Dedifferentiated amniotic fluid mesenchymal stem cell (primary cell): ENCODE measurements around the gene FOXN3.
"Not testable (repeated sequence)": the region's sequence is repeated elsewhere in the genome, so short reads cannot be mapped to it uniquely, and the experiment has no call there.

ENCODE experiments used
- DNase-seq: peaks from one replicate; pipeline ENCODE4 v3.0.0-alpha.2; 2016; ENCODE audit errors: extremely low spot score

The FOXN3 gene

GRCh38 chr14:89303456-89304435 lies 113.3 kb downstream of the FOXN3 start:
- DNase-seq, result peak; percentile 51

- DNase-seq, result no peak
Observed at GRCh38 chr14:89302396-89302950, 114.6 kb downstream of the FOXN3 start.

- DNase-seq, result no peak
Observed at GRCh38 chr14:89299587-89299986, 117.4 kb downstream of the FOXN3 start.

- DNase-seq, result no peak
Observed at GRCh38 chr14:89298056-89298834, 118.8 kb downstream of the FOXN3 start.

- no peak for DNase-seq
Observed at GRCh38 chr14:89296281-89296745, 120.7 kb downstream of the FOXN3 start.

GRCh38 chr14:89294872-89295271 lies 122.2 kb downstream of the FOXN3 start:
- no peak for DNase-seq

GRCh38 chr14:89294469-89294868 lies 122.6 kb downstream of the FOXN3 start:
- DNase-seq, result not testable (repeated sequence)

GRCh38 chr14:89294060-89294459 lies 123.0 kb downstream of the FOXN3 start:
- DNase-seq, result no peak

GRCh38 chr14:89293314-89293916 lies 123.6 kb downstream of the FOXN3 start:
- DNase-seq, result no peak

GRCh38 chr14:89292579-89293313 lies 124.3 kb downstream of the FOXN3 start:
- DNase-seq, result no peak

- no peak for DNase-seq
Observed at GRCh38 chr14:89291351-89291940, 125.6 kb downstream of the FOXN3 start.

GRCh38 chr14:89290813-89291212 lies 126.2 kb downstream of the FOXN3 start:
- DNase-seq, result no peak

GRCh38 chr14:89289477-89289876 lies 127.6 kb downstream of the FOXN3 start:
- no peak for DNase-seq

- DNase-seq, result no peak
Observed at GRCh38 chr14:89288114-89288513, 128.9 kb downstream of the FOXN3 start.

GRCh38 chr14:89284333-89285058 lies 132.5 kb downstream of the FOXN3 start:
- peak; percentile 36 for DNase-seq

- no peak for DNase-seq
Observed at GRCh38 chr14:89283327-89284060, 133.5 kb downstream of the FOXN3 start.

GRCh38 chr14:89282191-89282590 lies 134.8 kb downstream of the FOXN3 start:
- DNase-seq, result no peak

- DNase-seq, result no peak
Observed at GRCh38 chr14:89280600-89280999, 136.4 kb downstream of the FOXN3 start.

GRCh38 chr14:89279649-89280232 lies 137.3 kb downstream of the FOXN3 start:
- no peak for DNase-seq
